ENCODE data around the gene TNFRSF13B. TPM values are rescaled to one million over a fixed set of nuclear protein-coding genes. Genes with fewer than 3 reads are reported as not detected.

Gene TNFRSF13B
- total RNA-seq, 1 donor from 2014 or later = not detected

DNA sequence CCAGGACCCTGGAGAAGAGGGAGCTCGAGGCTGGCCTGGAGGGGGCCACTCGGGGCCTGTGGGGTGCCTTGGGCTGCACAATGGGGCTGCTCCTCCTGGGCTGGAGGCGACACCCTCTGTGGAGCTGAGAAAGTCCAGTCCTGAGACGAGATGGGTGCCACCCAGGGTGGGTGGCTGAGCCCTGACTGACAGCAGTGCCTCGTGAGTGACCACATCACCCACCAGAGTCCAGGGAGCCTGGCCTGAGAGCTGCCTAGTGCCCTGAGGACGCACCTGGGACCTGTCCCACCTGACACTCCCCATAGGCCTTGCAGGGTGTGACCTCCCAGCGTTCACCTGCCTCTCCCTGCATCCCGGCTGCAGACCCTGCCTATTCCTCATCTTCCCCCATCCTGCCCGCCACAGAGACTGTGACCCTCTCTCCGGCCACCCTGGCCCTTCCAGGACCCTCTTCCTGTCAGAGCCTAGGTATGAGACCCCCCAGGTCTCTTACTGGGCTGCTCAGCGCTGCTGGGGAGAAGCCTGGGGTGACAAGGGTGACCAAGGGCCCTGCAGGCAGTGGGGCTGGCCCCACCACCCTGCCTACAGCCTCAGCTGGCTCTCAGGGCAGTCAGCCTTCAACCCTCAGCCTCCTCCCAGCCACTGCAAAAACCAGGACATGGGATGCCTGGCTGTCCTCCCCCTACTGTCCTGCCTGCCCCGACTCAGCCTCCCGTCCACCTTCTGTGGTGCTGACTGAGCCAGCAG is 41.2 kb downstream of the TNFRSF13B start:
- DNase-seq (ENCODE audit: low read depth) = no peak
- Histone ChIP-seq H3K27me3 (ENCODE audit: control insufficient read depth, insufficient read depth, low read length) (peaks cover 2% of the 10 kb centered on the region), H3K4me3 (ENCODE audit: low read depth, low read length) (no peak overlapping the region), H3K36me3 (ENCODE audit: control insufficient read depth, insufficient read depth, low read length) (no peaks in the 10 kb centered on the region)
- TF ChIP-seq, protein P1, sequence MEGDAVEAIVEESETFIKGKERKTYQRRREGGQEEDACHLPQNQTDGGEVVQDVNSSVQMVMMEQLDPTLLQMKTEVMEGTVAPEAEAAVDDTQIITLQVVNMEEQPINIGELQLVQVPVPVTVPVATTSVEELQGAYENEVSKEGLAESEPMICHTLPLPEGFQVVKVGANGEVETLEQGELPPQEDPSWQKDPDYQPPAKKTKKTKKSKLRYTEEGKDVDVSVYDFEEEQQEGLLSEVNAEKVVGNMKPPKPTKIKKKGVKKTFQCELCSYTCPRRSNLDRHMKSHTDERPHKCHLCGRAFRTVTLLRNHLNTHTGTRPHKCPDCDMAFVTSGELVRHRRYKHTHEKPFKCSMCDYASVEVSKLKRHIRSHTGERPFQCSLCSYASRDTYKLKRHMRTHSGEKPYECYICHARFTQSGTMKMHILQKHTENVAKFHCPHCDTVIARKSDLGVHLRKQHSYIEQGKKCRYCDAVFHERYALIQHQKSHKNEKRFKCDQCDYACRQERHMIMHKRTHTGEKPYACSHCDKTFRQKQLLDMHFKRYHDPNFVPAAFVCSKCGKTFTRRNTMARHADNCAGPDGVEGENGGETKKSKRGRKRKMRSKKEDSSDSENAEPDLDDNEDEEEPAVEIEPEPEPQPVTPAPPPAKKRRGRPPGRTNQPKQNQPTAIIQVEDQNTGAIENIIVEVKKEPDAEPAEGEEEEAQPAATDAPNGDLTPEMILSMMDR (IDR thresholded peaks at IDR 0.05; ENCODE audit: insufficient read depth, low read length, poor library complexity, severe bottlenecking) = no peak

DNA sequence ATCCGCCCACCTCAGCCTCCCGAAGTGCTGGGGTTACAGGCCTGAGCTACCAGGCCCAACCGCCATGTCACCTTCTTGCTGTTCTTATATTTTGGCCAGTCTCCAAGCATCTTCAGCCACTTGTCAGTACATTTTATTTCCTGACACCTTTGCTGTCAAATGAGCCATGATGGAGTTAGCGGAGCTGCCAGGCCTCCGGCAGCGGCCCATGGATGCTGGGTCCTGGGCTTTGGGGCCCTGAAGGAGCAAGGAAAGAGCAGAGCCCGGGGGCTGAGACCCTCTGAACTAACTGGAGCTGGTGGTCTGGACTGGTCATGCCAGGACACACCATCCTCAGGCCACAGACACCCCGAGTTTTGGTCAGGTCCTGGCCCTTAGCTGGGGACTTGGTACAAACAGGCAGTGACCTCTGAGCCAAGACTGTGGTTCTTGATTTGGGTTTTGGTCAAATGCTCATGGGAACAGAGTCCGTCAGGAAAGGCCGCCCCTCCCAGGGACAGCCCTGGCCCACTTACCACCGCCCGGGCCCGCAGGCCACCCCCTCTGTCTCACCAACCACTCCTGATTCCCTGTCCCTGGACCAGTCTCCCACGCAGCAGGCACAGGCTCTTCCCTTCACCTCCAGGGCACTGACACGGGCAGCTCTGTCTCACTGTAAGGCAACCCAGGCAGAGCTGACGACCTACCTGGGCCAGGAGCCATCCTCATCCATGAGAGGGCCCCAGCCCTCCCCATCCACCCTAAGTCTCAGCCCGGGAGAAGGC is 42.0 kb downstream of the TNFRSF13B start:
- TF ChIP-seq, protein P1 (IDR thresholded peaks at IDR 0.05; ENCODE audit: insufficient read depth, low read length, poor library complexity, severe bottlenecking) = no peak
- Histone ChIP-seq H3K4me3 (ENCODE audit: low read depth, low read length) (no peak overlapping the region), H3K27me3 (ENCODE audit: control insufficient read depth, insufficient read depth, low read length) (peaks cover 2% of the 10 kb centered on the region), H3K36me3 (ENCODE audit: control insufficient read depth, insufficient read depth, low read length) (no peaks in the 10 kb centered on the region)
- DNase-seq (ENCODE audit: low read depth) = no peak

GRCh38 chr17:16929035-16929680 is 42.8 kb downstream of the TNFRSF13B start:
- TF ChIP-seq, protein P1 (IDR thresholded peaks at IDR 0.05; ENCODE audit: insufficient read depth, low read length, poor library complexity, severe bottlenecking) = no peak
- DNase-seq (ENCODE audit: low read depth) = no peak
- Histone ChIP-seq H3K4me3 (ENCODE audit: low read depth, low read length) (no peak overlapping the region), H3K36me3 (ENCODE audit: control insufficient read depth, insufficient read depth, low read length) (no peaks in the 10 kb centered on the region), H3K27me3 (ENCODE audit: control insufficient read depth, insufficient read depth, low read length) (peaks cover 2% of the 10 kb centered on the region)

- Histone ChIP-seq H3K36me3 (ENCODE audit: control insufficient read depth, insufficient read depth, low read length) (no peaks in the 10 kb centered on the region), H3K27me3 (ENCODE audit: control insufficient read depth, insufficient read depth, low read length) (peaks cover 2% of the 10 kb centered on the region), H3K4me3 (ENCODE audit: low read depth, low read length) (no peak overlapping the region)
- TF ChIP-seq, protein P1 (IDR thresholded peaks at IDR 0.05; ENCODE audit: insufficient read depth, low read length, poor library complexity, severe bottlenecking) = no peak
- no peak for DNase-seq (ENCODE audit: low read depth)
Measured at GRCh38 chr17:16928406-16929034, 43.4 kb downstream of the TNFRSF13B start.

GRCh38 chr17:16927641-16928321 is 44.1 kb downstream of the TNFRSF13B start:
- TF ChIP-seq, protein P1 (IDR thresholded peaks at IDR 0.05; ENCODE audit: insufficient read depth, low read length, poor library complexity, severe bottlenecking) = no peak
- Histone ChIP-seq H3K36me3 (ENCODE audit: control insufficient read depth, insufficient read depth, low read length) (no peaks in the 10 kb centered on the region), H3K27me3 (ENCODE audit: control insufficient read depth, insufficient read depth, low read length) (peaks cover 2% of the 10 kb centered on the region), H3K4me3 (ENCODE audit: low read depth, low read length) (no peak overlapping the region)
- no peak for DNase-seq (ENCODE audit: low read depth)
